ENCODE measurements around the gene PLD1.

DNA sequence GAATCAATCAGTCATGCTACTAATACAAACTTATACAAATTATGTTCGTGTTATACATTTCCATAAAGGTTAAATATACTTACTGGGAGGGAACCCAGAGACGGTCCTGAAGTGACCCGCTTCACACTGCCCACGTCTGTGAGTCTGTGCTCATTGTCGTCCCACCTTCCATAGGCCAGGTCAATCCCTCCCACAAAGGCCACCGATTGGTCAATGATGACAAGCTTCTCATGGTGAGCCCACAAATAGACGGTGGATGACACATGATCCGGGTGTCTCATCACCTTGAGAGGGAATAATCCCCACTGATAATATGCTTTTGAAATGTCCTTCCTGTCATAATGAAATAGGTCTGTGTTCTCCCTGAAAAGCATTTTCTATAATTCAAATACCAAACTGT is 121.7 kb downstream of the PLD1 start:
- TF ChIP-seq EZH2 (IDR thresholded peaks at IDR 0.05; ENCODE audit: low read depth, low read length, severe bottlenecking): no peak
- no peak for TF ChIP-seq POLR2A (IDR thresholded peaks at IDR 0.05; ENCODE audit: control extremely low read depth in 1 of 2, low read depth in 2 of 2, low read length in 2 of 2)
- TF ChIP-seq POLR2AphosphoS5 (IDR thresholded peaks at IDR 0.05; ENCODE audit: low read depth, low read length): no peak

All from H1 (cell line).